Fibroblast of villous mesenchyme (primary cell): ENCODE results near the gene ZBTB17. TPM values are rescaled to one million over a fixed set of nuclear protein-coding genes. Genes with fewer than 3 reads are reported as not detected.

Experiments
- DNase-seq: peaks from one replicate; pipeline ENCODE4 v3.0.0-alpha.2; 2010; ENCODE audit warnings: low read depth
- H3K4me3 ChIP-seq: 2 replicates; pipeline ENCODE4 v1.5.1; 2011; ENCODE audit warnings: low read depth, mild to moderate bottlenecking, low read length
- CTCF ChIP-seq: IDR thresholded peaks from 2 replicates; pipeline ENCODE4 v1.5.1; 2012; ENCODE audit warnings: low read depth, mild to moderate bottlenecking, low read length; ENCODE audit not compliant: insufficient read depth
- total RNA-seq: library from RNA; depleted of rRNA; stranded (reverse); fragments of >200 nt; gene quantifications from 2 replicates; pipeline ENCODE4 v1.2.3, GENCODE V29; 2012

ZBTB17 gene
- total RNA-seq, 1 donor: 31.5 TPM

DNA sequence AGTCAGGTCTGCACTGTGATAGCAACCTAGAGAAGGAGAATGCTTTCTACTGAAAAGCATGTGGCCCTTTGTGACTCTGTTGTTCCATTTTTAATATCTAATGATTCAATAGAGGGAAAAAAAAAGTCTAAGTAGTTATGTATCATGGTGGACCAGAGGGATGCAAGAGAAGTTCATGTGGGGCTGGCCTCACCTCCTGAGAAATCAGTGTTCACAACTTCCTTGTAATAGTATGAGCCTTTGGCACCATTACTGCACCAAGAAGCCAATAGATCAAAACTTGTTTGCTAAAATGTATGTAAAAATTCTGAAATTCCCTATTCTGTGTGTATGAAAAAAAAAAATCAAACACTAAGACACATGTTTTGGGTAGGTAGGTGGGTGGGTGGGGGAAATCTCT, 5.0 kb downstream of the ZBTB17 start:
- DNase-seq: no peak
- H3K4me3 ChIP-seq: no peak overlapping the region
- TF ChIP-seq CTCF: no peak

GRCh38 chr1:15969321-15969880, 6.5 kb downstream of the ZBTB17 start:
- H3K4me3 ChIP-seq: no peak overlapping the region
- DNase-seq: no peak
- no peak for TF ChIP-seq CTCF

- TF ChIP-seq CTCF: no peak
- no peak for DNase-seq
- H3K4me3 ChIP-seq: no peak overlapping the region
These were observed 7.7 kb downstream of the ZBTB17 start for GRCh38 chr1:15968172-15968571.

DNA sequence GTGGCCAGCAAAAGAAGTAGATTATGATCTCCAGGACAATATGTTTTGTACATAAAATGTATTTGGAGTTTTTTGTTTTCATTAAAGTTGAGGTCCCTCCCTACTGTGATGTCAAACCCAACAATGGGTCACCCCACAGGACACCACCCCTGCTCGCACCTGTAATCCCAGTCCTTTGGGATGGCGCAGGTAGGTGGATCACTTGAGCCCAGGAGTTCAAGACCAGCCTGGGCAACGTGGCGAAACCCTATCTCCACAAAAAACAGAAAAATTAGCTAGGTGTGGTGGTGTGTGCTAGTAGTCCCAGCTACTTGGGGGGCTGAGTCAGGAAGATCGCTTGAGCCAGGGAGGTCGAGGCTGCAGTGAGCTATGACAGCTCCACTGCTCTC, 9.0 kb downstream of the ZBTB17 start:
- DNase-seq: no peak
- TF ChIP-seq CTCF: no peak
- H3K4me3 ChIP-seq: no peak overlapping the region

- no peak for TF ChIP-seq CTCF
- H3K4me3 ChIP-seq: no peak overlapping the region
- DNase-seq: peak; percentile 48
These were observed 9.6 kb downstream of the ZBTB17 start for GRCh38 chr1:15966081-15966955.

DNA sequence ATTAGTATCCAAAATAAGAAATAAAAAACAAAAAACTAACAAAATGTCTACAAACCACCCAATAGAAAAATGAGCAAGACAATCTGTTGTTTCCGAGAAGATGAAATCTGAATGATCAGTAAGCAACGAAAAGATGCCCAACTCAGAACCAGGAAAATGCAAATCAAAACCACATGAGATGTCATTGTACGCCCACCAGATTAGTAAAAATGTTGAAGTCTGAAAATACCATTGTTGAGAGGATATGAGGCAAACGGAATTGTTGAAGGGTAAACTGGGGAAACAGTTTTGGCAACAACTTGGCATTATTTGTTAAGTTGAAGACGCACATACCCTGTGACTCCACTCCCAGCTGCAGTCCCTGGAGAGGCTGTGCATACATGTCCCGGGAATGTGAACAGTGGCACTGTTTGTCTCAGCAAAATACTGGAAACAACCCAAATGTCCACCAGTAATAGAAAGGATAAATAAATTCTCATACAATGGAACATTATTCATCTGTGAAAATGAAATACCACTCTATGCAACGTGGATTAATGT, 10.6 kb downstream of the ZBTB17 start:
- no peak overlapping the region for H3K4me3 ChIP-seq
- DNase-seq: peak; percentile 57
- no peak for TF ChIP-seq CTCF
